B cell (primary cell): ENCODE results near the gene NPHP4. TPM values are rescaled to one million over a fixed set of nuclear protein-coding genes. Genes with fewer than 3 reads are reported as not detected.

Source experiments
- ATAC-seq: fragments of 200-7000 bp; cut with Tn5 transposase; one replicate; pipeline ENCODE4 v1.10.0; 2021; ENCODE audit warnings: low read depth, mild to moderate bottlenecking, moderate number of reproducible peaks, moderate library complexity
- CTCF ChIA-PET: fragments of 350-600 bp; sonication (Branson Sonifier 250); formaldehyde crosslinking; loops from one replicate; lab custom pipeline; 2021; ENCODE audit warnings: antibody characterized with exemption, inconsistent platforms; lab: Charles Lee
- POLR2A ChIA-PET: fragments of 350-600 bp; sonication (Branson Sonifier 250); formaldehyde crosslinking; loops from one replicate; lab custom pipeline; 2021; ENCODE audit warnings: antibody characterized with exemption; lab: Charles Lee
- DNase-seq: peaks from one replicate; pipeline ENCODE4 v3.0.0; 2013
- H2AFZ ChIP-seq: 2 replicates; pipeline ENCODE4 v1.6.1; 2012; ENCODE audit warnings: mild to moderate bottlenecking, low read depth, low read length; ENCODE audit not compliant: insufficient read depth, poor library complexity, severe bottlenecking
- H3K27ac ChIP-seq, 2 donors: 1 replicate in 1 of 2; 2 replicates in 1 of 2; pipeline ENCODE4 v1.5.1; 2012 to 2013; ENCODE audit warnings: low read length in 2 of 2, mild to moderate bottlenecking in 2 of 2, moderate library complexity in 1 of 2
- H3K27me3 ChIP-seq, 4 experiments: fragments of 200-600 bp in 1 of 4; sonication (generic) in 1 of 4; replicated peaks in 1 of 4; 1 replicate in 2 of 4; 2 replicates in 2 of 4; pipeline versions ENCODE4 v1.6.1 to v1.7.0; 2013 to 2016; ENCODE audit warnings: low read length in 3 of 4, mild to moderate bottlenecking in 2 of 4, mixed read lengths in 1 of 4, moderate library complexity in 1 of 4; ENCODE audit not compliant: insufficient read depth in 4 of 4, control insufficient read depth in 3 of 4; ENCODE audit errors: control extremely low read depth in 1 of 4
- H3K36me3 ChIP-seq, 2 experiments: replicated peaks in 1 of 2; 1 replicate in 1 of 2; 2 replicates in 1 of 2; pipeline versions ENCODE4 v1.6.1 to v1.7.1; 2013; ENCODE audit warnings: low read length in 1 of 2; ENCODE audit not compliant: insufficient read depth in 2 of 2, control insufficient read depth in 1 of 2; ENCODE audit errors: control extremely low read depth in 1 of 2, extremely low read depth in 1 of 2
- H3K4me1 ChIP-seq, 2 donors: fragments of 200-600 bp in 1 of 2; sonication (generic) in 1 of 2; 1 replicate in 1 of 2; 2 replicates in 1 of 2; pipeline versions ENCODE4 v1.5.1 to v1.6.1; 2013 to 2017; ENCODE audit warnings: low read length in 2 of 2; ENCODE audit not compliant: control insufficient read depth in 2 of 2, insufficient read depth in 2 of 2
- H3K4me2 ChIP-seq: replicated peaks from 2 replicates; pipeline ENCODE3; 2012; ENCODE audit warnings: mild to moderate bottlenecking, low read depth, low read length; ENCODE audit not compliant: poor library complexity, severe bottlenecking
- H3K4me3 ChIP-seq, 5 experiments: fragments of 200-600 bp in 1 of 5; sonication (generic) in 1 of 5; 1 replicate in 3 of 5; 2 replicates in 2 of 5; pipeline versions ENCODE4 v1.5.1 to v1.7.0; 2011 to 2016; ENCODE audit warnings: low read length in 4 of 5, mild to moderate bottlenecking in 4 of 5, low read depth in 2 of 5, control low read depth in 1 of 5, moderate library complexity in 1 of 5; ENCODE audit not compliant: insufficient read depth in 1 of 5; ENCODE audit errors: control extremely low read depth in 1 of 5, extremely low read depth in 1 of 5
- H3K79me2 ChIP-seq: fragments of 200-600 bp; sonication (generic); one replicate; pipeline ENCODE4 v1.6.0; 2016; ENCODE audit warnings: low read length; ENCODE audit not compliant: control insufficient read depth, insufficient read depth
- H3K9ac ChIP-seq: fragments of 200-600 bp; sonication (generic); 2 replicates; pipeline ENCODE4 v1.6.1; 2017; ENCODE audit warnings: mild to moderate bottlenecking, low read length, moderate library complexity
- H3K9me3 ChIP-seq, 3 donors: one replicate each; pipeline versions ENCODE4 v1.6.1 to v1.7.1; 2013; ENCODE audit warnings: low read length in 2 of 3; ENCODE audit not compliant: control insufficient read depth in 2 of 3, insufficient read depth in 1 of 3; ENCODE audit errors: control extremely low read depth in 1 of 3
- H4K20me1 ChIP-seq: 2 replicates; pipeline ENCODE4 v1.6.0; 2012; ENCODE audit warnings: mild to moderate bottlenecking, low read length; ENCODE audit not compliant: insufficient read depth, control insufficient read depth, poor library complexity, severe bottlenecking
- H3K27ac Mint-ChIP-seq: one replicate; pipeline ENCODE4 v1.8.0; 2021; ENCODE audit warnings: mixed read lengths
- H3K27me3 Mint-ChIP-seq: one replicate; pipeline ENCODE4 v1.8.0; 2021; ENCODE audit warnings: mixed read lengths
- H3K4me1 Mint-ChIP-seq: one replicate; pipeline ENCODE4 v1.8.0; 2021; ENCODE audit warnings: mixed read lengths
- H3K4me3 Mint-ChIP-seq: one replicate; pipeline ENCODE4 v1.8.0; 2021; ENCODE audit warnings: mixed read lengths
- H3K9me3 Mint-ChIP-seq: one replicate; pipeline ENCODE4 v1.8.0; 2022; ENCODE audit warnings: mixed read lengths; ENCODE audit not compliant: insufficient read depth
- CTCF ChIP-seq: fragments of 200-600 bp; IDR thresholded peaks from one replicate; pipeline ENCODE4 v1.8.0; 2022; ENCODE audit warnings: antibody characterized with exemption, mild to moderate bottlenecking
- EZH2 ChIP-seq: IDR thresholded peaks from 2 replicates; pipeline ENCODE4 v1.6.1; 2012; ENCODE audit warnings: borderline replicate concordance, low read depth, mild to moderate bottlenecking, moderate library complexity, low read length; ENCODE audit not compliant: insufficient read depth, poor library complexity, severe bottlenecking
- WGBS: methylation state at CpG from one replicate; pipeline ENCODE4 v1.1.5; 2013; ENCODE audit warnings: missing lambda C conversion rate; ENCODE audit not compliant: insufficient coverage; 5-methylcytosine and 5-hydroxymethylcytosine counted together
- intact Hi-C: fragments of 100-400 bp; cut with micrococcal nuclease; formaldehyde crosslinking; loops from one replicate; pipeline ENCODE4 v1.10.0; 2022
- polyA plus RNA-seq: library from polyadenylated mRNA; depleted of rRNA; stranded (reverse); fragments of >200 nt; gene quantifications from 2 replicates; pipeline ENCODE4 v1.2.3, GENCODE V29; 2012
- total RNA-seq, 2 donors: library from RNA; stranded (reverse); fragments of 120-200 nt in 1 of 2; gene quantifications; 1 replicate in 1 of 2; 2 replicates in 1 of 2; pipeline versions ENCODE4 v1.2.3 to v1.2.4, GENCODE V29; 2013 to 2022

Gene NPHP4
- total and polyA plus RNA-seq, 2 donors (not counting 1 experiment from before 2014, with no cell fraction given) = 6.5 to 14.8 TPM

DNA sequence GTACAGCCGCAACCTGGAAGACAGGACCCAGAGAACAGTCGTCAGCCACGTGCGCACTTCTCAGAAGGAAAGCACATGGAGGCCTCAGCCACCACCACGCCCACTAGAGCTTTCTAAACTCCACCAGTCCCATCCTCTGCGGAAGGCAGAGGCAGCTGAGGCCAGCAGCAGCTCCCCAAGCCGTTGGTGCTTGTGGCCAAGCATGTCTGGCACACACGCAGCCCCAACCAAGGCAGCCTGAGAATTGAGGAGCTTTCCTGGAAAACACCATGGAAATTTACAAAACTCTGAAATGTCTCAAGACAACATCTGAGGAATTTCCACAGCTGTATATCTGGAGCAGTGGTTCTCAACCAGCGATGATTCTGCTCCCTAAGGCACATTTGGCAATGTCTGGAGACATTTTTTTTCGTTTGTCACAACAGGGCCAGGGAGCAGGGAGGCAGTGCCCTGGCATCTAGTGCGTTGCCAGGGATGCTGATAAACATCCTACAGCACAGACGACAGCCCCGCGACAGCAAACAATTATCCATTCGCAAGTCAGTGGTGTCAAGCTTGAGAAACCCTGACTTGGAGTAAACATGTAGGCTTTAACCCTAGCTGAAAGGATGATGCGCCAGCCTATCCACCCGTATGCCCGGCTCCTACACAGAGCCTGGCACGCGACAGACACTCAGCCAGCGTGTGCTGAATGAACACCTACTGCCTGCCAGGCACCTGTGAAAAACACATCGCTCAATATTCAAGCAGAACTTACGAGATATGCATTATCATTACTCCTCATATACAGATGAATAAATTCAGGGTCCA, 24.7 kb downstream of the NPHP4 start:
- no peak overlapping the region for H3K4me3 Mint-ChIP-seq

More for the DNA sequence above, 24.7 kb downstream of the NPHP4 start:
- Histone ChIP-seq H3K36me3 (no peaks in the 10 kb centered on the region), H3K4me1 (no peaks in the 10 kb centered on the region), H3K27me3 (no peaks in the 10 kb centered on the region), H3K9me3 (no peaks in the 10 kb centered on the region), H3K9ac (no peak overlapping the region), H3K4me2 (no peak overlapping the region), H3K27ac (no peak overlapping the region), H3K79me2 (no peaks in the 10 kb centered on the region), H3K4me3 (no peak overlapping the region), H2AFZ (no peak overlapping the region), H4K20me1 (no peaks in the 10 kb centered on the region)
- TF ChIP-seq EZH2 (no peak), CTCF (no peak)
- DNase-seq = no peak
- H3K9me3 Mint-ChIP-seq = no peaks in the 10 kb centered on the region
- intact Hi-C loops = no loop called here
- no peaks in the 10 kb centered on the region for H3K4me1 Mint-ChIP-seq
- H3K27me3 Mint-ChIP-seq = no peaks in the 10 kb centered on the region
- CTCF ChIA-PET = interaction anchor here (0.9 to 1.4 kb wide), 2 partner anchors 52 to 458 kb away, joined by 3 read pairs; no protein-coding TSS in a partner anchor
- ATAC-seq = no peak
- POLR2A ChIA-PET = interaction anchor here (0.6 kb wide), 1 partner anchor 70 kb away, joined by 9 read pairs; no protein-coding TSS in a partner anchor
- no peak overlapping the region for H3K27ac Mint-ChIP-seq
- 98% methylated on average over 23 of the region's 23 CpGs for WGBS
